HCT116 (cell line): ENCODE data around the gene FERMT2. TPM values are rescaled to one million over a fixed set of nuclear protein-coding genes. Genes with fewer than 3 reads are reported as not detected.
A peak's percentile ranks its signal among the peaks of the same experiment; 100 is the strongest.

ENCODE experiments used
- ATAC-seq: fragments of 200-7000 bp; cut with Tn5 transposase; 2 replicates; pipeline ENCODE4 v1.9.1; 2020; ENCODE audit warnings: mild to moderate bottlenecking, moderate library complexity
- BruUV-seq: library from RNA; stranded (reverse); fragments of 400-500 nt; replicated peaks from 2 replicates; lab custom pipeline; 2021; lab: Mats Ljungman, UMichigan
- CTCF ChIA-PET: fragments of 300-600 bp; sonication (Branson Sonifier 250); formaldehyde crosslinking; loops from one replicate; lab custom pipeline; 2021; ENCODE audit warnings: antibody characterized with exemption; lab: Charles Lee
- POLR2A ChIA-PET: fragments of 300-600, 350-600 bp; sonication (Branson Sonifier 250); formaldehyde crosslinking; loops from one replicate; lab custom pipeline; 2021; ENCODE audit warnings: antibody characterized with exemption; lab: Charles Lee
- RAD21 ChIA-PET, 2 experiments: fragments of 300-600 bp; sonication (Branson Sonifier 250); formaldehyde crosslinking; loops; one replicate each; lab custom pipeline; 2023; ENCODE audit warnings: low total read pairs in 2 of 2; ENCODE audit not compliant: uncharacterized antibody in 2 of 2, unreplicated experiment in 2 of 2, low non-redundant PET in 1 of 2; lab: Charles Lee
- DNase-seq: peaks from one replicate; pipeline ENCODE4 v3.0.0-alpha.2; 2010; ENCODE audit warnings: low read depth, low spot score
- H2AFZ ChIP-seq: fragments of 200-600 bp; shearing (Covaris generic), sonication (generic); 2 replicates; pipeline ENCODE4 v1.6.1; 2017; ENCODE audit warnings: low read depth, mixed run types, mixed read lengths, antibody characterized with exemption, low read length; ENCODE audit not compliant: poor library complexity, severe bottlenecking
- H3K27ac ChIP-seq: 2 replicates; pipeline ENCODE4 v1.5.1; 2012; ENCODE audit warnings: low read depth, low read length
- H3K27me3 ChIP-seq: fragments of 200-600 bp; sonication (generic); 2 replicates; pipeline ENCODE4 v1.6.1; 2016; ENCODE audit warnings: mixed run types, low read length, mixed read lengths; ENCODE audit not compliant: insufficient read depth
- H3K36me3 ChIP-seq, 2 experiments: fragments of 200-500 bp in 1 of 2; fragments of 200-600 bp in 1 of 2; sonication (Bioruptor generic) in 1 of 2; sonication (generic) in 1 of 2; 2 replicates each; pipeline versions ENCODE4 v1.5.1 to v1.6.1; 2014 to 2016; ENCODE audit warnings: low read length in 2 of 2, inconsistent platforms in 1 of 2, mixed read lengths in 1 of 2, mixed run types in 1 of 2; ENCODE audit not compliant: insufficient read depth in 2 of 2, control insufficient read depth in 1 of 2
- H3K4me1 ChIP-seq, 2 experiments: fragments of 200-600 bp in 1 of 2; sonication (generic) in 1 of 2; 2 replicates each; pipeline versions ENCODE4 v1.5.1 to v1.6.1; 2012 to 2017; ENCODE audit warnings: low read length in 2 of 2, inconsistent platforms in 1 of 2, mild to moderate bottlenecking in 1 of 2, mixed read lengths in 1 of 2, mixed run types in 1 of 2, moderate library complexity in 1 of 2; ENCODE audit not compliant: insufficient read depth in 2 of 2, control insufficient read depth in 1 of 2
- H3K4me2 ChIP-seq: fragments of 200-600 bp; sonication (generic); 2 replicates; pipeline ENCODE4 v1.6.1; 2017; ENCODE audit warnings: mixed run types, low read length, mixed read lengths
- H3K4me3 ChIP-seq, 2 experiments: fragments of 200-600 bp in 1 of 2; sonication (generic) in 1 of 2; replicated peaks in 1 of 2; 2 replicates each; pipeline ENCODE4 v1.5.1; 2011 to 2016; ENCODE audit warnings: low read length in 2 of 2, control low read depth in 1 of 2, low read depth in 1 of 2, mild to moderate bottlenecking in 1 of 2, mixed read lengths in 1 of 2, mixed run types in 1 of 2
- H3K79me2 ChIP-seq: fragments of 200-600 bp; sonication (generic); 2 replicates; pipeline ENCODE4 v1.6.1; 2017; ENCODE audit warnings: mild to moderate bottlenecking, mixed run types, low read length, moderate library complexity, mixed read lengths; ENCODE audit not compliant: insufficient read depth
- H3K9ac ChIP-seq: fragments of 200-600 bp; sonication (generic); 2 replicates; pipeline ENCODE4 v1.6.1; 2016; ENCODE audit warnings: low read length, mixed read lengths
- H3K9me2 ChIP-seq: fragments of 200-600 bp; sonication (generic), shearing (Covaris generic); 2 replicates; pipeline ENCODE4 v1.6.1; 2017; ENCODE audit warnings: mixed run types, mild to moderate bottlenecking, moderate library complexity; ENCODE audit not compliant: insufficient read depth
- H3K9me3 ChIP-seq, 2 experiments: fragments of 200-500 bp in 1 of 2; fragments of 200-600 bp in 1 of 2; sonication (Bioruptor generic) in 1 of 2; sonication (generic) in 1 of 2; 2 replicates each; pipeline ENCODE4 v1.6.1; 2014 to 2017; ENCODE audit warnings: low read length in 2 of 2, mixed read lengths in 2 of 2, inconsistent platforms in 1 of 2, low read depth in 1 of 2, mild to moderate bottlenecking in 1 of 2, mixed run types in 1 of 2, moderate library complexity in 1 of 2; ENCODE audit not compliant: control insufficient read depth in 1 of 2, insufficient read depth in 1 of 2
- H4K20me1 ChIP-seq: fragments of 200-600 bp; sonication (generic), shearing (Covaris generic); 2 replicates; pipeline ENCODE4 v1.6.1; 2017; ENCODE audit warnings: mixed run types, mild to moderate bottlenecking, moderate library complexity; ENCODE audit not compliant: insufficient read depth
- ATF3 ChIP-seq: IDR thresholded peaks from 2 replicates; pipeline ENCODE4 v1.6.1; 2012
- CBX3 ChIP-seq: IDR thresholded peaks from 2 replicates; pipeline ENCODE4 v1.6.1; 2012; ENCODE audit warnings: low read depth
- EGR1 ChIP-seq: IDR thresholded peaks from 2 replicates; pipeline ENCODE4 v1.6.1; 2012; ENCODE audit warnings: low read depth
- ELF1 ChIP-seq: IDR thresholded peaks from 2 replicates; pipeline ENCODE4 v1.6.1; 2012; ENCODE audit warnings: low read depth, borderline replicate concordance
- EZH2 ChIP-seq: fragments of 200-600 bp; sonication (generic); IDR thresholded peaks from 2 replicates; pipeline ENCODE4 v1.6.1; 2017; ENCODE audit warnings: antibody characterized with exemption, mixed run types
- EZH2phosphoT487 ChIP-seq: fragments of 200-600 bp; IDR thresholded peaks from 2 replicates; pipeline ENCODE4 v1.6.1; 2018; ENCODE audit warnings: antibody characterized with exemption, borderline replicate concordance
- FOSL1 ChIP-seq: IDR thresholded peaks from 2 replicates; pipeline ENCODE4 v1.6.1; 2012; ENCODE audit warnings: low read depth
- POLR2A ChIP-seq: IDR thresholded peaks from 2 replicates; pipeline ENCODE4 v1.7.0; 2011; ENCODE audit warnings: borderline replicate concordance; ENCODE audit not compliant: insufficient read depth, insufficient read length; ENCODE audit errors: extremely low read depth
- POLR2AphosphoS5 ChIP-seq: IDR thresholded peaks from 2 replicates; pipeline ENCODE4 v1.6.1; 2011; ENCODE audit warnings: mild to moderate bottlenecking, low read depth, low read length, moderate library complexity
- RAD21 ChIP-seq: IDR thresholded peaks from 2 replicates; pipeline ENCODE4 v1.6.1; 2012; ENCODE audit warnings: low read depth, mild to moderate bottlenecking
- SIN3A ChIP-seq: IDR thresholded peaks from 2 replicates; pipeline ENCODE4 v1.6.1; 2012; ENCODE audit warnings: low read depth
- SP1 ChIP-seq: IDR thresholded peaks from 2 replicates; pipeline ENCODE4 v1.6.1; 2012; ENCODE audit warnings: low read depth
- SRF ChIP-seq: IDR thresholded peaks from 2 replicates; pipeline ENCODE4 v1.6.1; 2012; ENCODE audit warnings: low read depth
- TCF7L2 ChIP-seq: IDR thresholded peaks from 2 replicates; pipeline ENCODE4 v1.7.0; 2011; ENCODE audit warnings: borderline replicate concordance, inconsistent platforms; ENCODE audit not compliant: insufficient read depth, insufficient read length; ENCODE audit errors: extremely low read depth
- YY1 ChIP-seq: IDR thresholded peaks from 2 replicates; pipeline ENCODE4 v1.6.1; 2011; ENCODE audit warnings: low read length, low read depth, moderate library complexity, mild to moderate bottlenecking; ENCODE audit not compliant: insufficient replicate concordance; ENCODE audit errors: extremely low read depth
- ZFX ChIP-seq: fragments of 450-650 bp; IDR thresholded peaks from 2 replicates; pipeline ENCODE4 v1.6.1; 2017
- ZNF274 ChIP-seq: fragments of 200-500 bp; sonication (Bioruptor generic); IDR thresholded peaks from 2 replicates; pipeline ENCODE4 v1.6.1; 2014; ENCODE audit warnings: mild to moderate bottlenecking, low read depth, low read length, inconsistent platforms
- intact Hi-C: fragments of 100-400 bp; cut with micrococcal nuclease; formaldehyde crosslinking; loops from 2 replicates; pipeline ENCODE4 v1.10.0; 2022
- total RNA-seq: library from RNA; stranded (reverse); gene quantifications from one replicate; pipeline ENCODE4 v1.2.1, GENCODE V29; 2021; ENCODE audit not compliant: unreplicated experiment
- TF ChIP-seq, protein P1 (sequence below): IDR thresholded peaks from 2 replicates; pipeline ENCODE4 v1.6.1; 2012
- TF ChIP-seq, protein P2 (sequence below): IDR thresholded peaks from 2 replicates; pipeline ENCODE4 v1.6.1; 2011; ENCODE audit warnings: mild to moderate bottlenecking, low read length, moderate library complexity; ENCODE audit not compliant: insufficient replicate concordance; ENCODE audit errors: extremely low read depth
- TF ChIP-seq, protein P3 (sequence below): IDR thresholded peaks from 2 replicates; pipeline ENCODE4 v1.6.1; 2012; ENCODE audit warnings: low read depth

The FERMT2 gene
- total RNA-seq, 1 experiment from 2014 or later: 24.8 TPM

DNA sequence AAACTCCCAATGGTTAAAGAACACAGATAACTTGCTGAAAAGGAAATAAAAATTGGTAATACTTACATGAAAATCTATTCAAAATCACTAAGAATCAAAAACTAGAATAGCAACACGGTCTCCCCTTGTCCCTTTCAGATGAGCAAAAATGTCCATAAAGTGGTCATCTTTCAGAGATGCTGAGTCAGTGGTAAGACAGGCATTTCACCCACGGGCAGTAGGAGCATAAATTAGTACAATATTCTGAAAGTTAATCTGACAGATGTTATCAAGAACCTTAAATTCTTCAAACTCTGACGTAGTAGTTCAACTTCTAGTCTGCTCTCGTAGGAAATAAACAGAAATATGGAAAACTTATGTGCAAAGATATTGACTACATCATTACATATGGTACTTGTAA is 126.4 kb downstream of the FERMT2 start:
- H3K27me3 ChIP-seq: no peaks in the 10 kb centered on the region
- no TSS peak for BruUV-seq
- ChIA-PET POLR2A (no interaction called here), RAD21 (interaction anchor here (0.9 to 1.1 kb wide), 2 partner anchors 137 kb away, joined by 4 to 6 read pairs; no protein-coding TSS in a partner anchor), CTCF (interaction anchor here (0.8 to 2.5 kb wide), 7 partner anchors 29 to 1523 kb away, joined by 3 to 18 read pairs (median 4); no protein-coding TSS in a partner anchor)
- H3K4me2 ChIP-seq: no peak overlapping the region
- no peaks in the 10 kb centered on the region for H3K79me2 ChIP-seq
- H3K9me3 ChIP-seq: no peaks in the 10 kb centered on the region
- H3K9ac ChIP-seq: no peak overlapping the region
- 0 out of 4 replicates have a peak, but pooled peaks cover 0 to 2% of the 10 kb centered on the region in 2 experiments for H3K4me1 ChIP-seq
- ATAC-seq (no peak), DNase-seq (no peak)
- no peak for TF ChIP-seq EZH2phosphoT487
- no peak for TF ChIP-seq CBX3
- TF ChIP-seq, protein P1, sequence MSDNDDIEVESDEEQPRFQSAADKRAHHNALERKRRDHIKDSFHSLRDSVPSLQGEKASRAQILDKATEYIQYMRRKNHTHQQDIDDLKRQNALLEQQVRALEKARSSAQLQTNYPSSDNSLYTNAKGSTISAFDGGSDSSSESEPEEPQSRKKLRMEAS: no peak
- TF ChIP-seq TCF7L2: no peak
- TF ChIP-seq POLR2AphosphoS5: no peak
- TF ChIP-seq SP1: no peak
- TF ChIP-seq SIN3A: no peak
- TF ChIP-seq, protein P2, sequence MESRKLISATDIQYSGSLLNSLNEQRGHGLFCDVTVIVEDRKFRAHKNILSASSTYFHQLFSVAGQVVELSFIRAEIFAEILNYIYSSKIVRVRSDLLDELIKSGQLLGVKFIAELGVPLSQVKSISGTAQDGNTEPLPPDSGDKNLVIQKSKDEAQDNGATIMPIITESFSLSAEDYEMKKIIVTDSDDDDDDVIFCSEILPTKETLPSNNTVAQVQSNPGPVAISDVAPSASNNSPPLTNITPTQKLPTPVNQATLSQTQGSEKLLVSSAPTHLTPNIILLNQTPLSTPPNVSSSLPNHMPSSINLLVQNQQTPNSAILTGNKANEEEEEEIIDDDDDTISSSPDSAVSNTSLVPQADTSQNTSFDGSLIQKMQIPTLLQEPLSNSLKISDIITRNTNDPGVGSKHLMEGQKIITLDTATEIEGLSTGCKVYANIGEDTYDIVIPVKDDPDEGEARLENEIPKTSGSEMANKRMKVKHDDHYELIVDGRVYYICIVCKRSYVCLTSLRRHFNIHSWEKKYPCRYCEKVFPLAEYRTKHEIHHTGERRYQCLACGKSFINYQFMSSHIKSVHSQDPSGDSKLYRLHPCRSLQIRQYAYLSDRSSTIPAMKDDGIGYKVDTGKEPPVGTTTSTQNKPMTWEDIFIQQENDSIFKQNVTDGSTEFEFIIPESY: no peak
- TF ChIP-seq RAD21: no peak
- no peak for TF ChIP-seq SRF
- TF ChIP-seq YY1: no peak
- TF ChIP-seq, protein P3, sequence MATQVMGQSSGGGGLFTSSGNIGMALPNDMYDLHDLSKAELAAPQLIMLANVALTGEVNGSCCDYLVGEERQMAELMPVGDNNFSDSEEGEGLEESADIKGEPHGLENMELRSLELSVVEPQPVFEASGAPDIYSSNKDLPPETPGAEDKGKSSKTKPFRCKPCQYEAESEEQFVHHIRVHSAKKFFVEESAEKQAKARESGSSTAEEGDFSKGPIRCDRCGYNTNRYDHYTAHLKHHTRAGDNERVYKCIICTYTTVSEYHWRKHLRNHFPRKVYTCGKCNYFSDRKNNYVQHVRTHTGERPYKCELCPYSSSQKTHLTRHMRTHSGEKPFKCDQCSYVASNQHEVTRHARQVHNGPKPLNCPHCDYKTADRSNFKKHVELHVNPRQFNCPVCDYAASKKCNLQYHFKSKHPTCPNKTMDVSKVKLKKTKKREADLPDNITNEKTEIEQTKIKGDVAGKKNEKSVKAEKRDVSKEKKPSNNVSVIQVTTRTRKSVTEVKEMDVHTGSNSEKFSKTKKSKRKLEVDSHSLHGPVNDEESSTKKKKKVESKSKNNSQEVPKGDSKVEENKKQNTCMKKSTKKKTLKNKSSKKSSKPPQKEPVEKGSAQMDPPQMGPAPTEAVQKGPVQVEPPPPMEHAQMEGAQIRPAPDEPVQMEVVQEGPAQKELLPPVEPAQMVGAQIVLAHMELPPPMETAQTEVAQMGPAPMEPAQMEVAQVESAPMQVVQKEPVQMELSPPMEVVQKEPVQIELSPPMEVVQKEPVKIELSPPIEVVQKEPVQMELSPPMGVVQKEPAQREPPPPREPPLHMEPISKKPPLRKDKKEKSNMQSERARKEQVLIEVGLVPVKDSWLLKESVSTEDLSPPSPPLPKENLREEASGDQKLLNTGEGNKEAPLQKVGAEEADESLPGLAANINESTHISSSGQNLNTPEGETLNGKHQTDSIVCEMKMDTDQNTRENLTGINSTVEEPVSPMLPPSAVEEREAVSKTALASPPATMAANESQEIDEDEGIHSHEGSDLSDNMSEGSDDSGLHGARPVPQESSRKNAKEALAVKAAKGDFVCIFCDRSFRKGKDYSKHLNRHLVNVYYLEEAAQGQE: no peak
- TF ChIP-seq ELF1: no peak
- TF ChIP-seq ATF3: no peak
- no peak for TF ChIP-seq EGR1
- no peak for TF ChIP-seq ZFX
- no peak for TF ChIP-seq EZH2
- TF ChIP-seq FOSL1: no peak
- no peak for TF ChIP-seq POLR2A
- TF ChIP-seq ZNF274: no peak
- no peak overlapping the region for H3K4me3 ChIP-seq
- intact Hi-C loops: loop anchor here (2.0 kb wide), 1 partner anchor 482 kb away; no protein-coding TSS in a partner anchor
- H3K9me2 ChIP-seq: no peaks in the 10 kb centered on the region
- H3K27ac ChIP-seq: no peak overlapping the region
- H4K20me1 ChIP-seq: no peaks in the 10 kb centered on the region
- peak overlapping the region; percentile 19 for H2AFZ ChIP-seq
- H3K36me3 ChIP-seq: no peaks in the 10 kb centered on the region
